Endothelial cell of umbilical vein (primary cell): Measurements from ENCODE around the gene PHACTR1.

Experiments
- CTCF ChIP-seq, 2 donors: IDR thresholded peaks; 1 replicate in 1 of 2; 2 replicates in 1 of 2; pipeline ENCODE4 v1.5.1; 2011; ENCODE audit warnings: low read length in 2 of 2, mild to moderate bottlenecking in 2 of 2, moderate library complexity in 2 of 2, control low read depth in 1 of 2, inconsistent platforms in 1 of 2, low read depth in 1 of 2; ENCODE audit not compliant: insufficient read depth in 1 of 2; ENCODE audit errors: extremely low read depth in 1 of 2
- EZH2 ChIP-seq: IDR thresholded peaks from 2 replicates; pipeline ENCODE4 v1.6.1; 2012; ENCODE audit warnings: borderline replicate concordance, low read depth, mild to moderate bottlenecking, moderate library complexity, low read length, inconsistent platforms; ENCODE audit not compliant: severe bottlenecking

DNA sequence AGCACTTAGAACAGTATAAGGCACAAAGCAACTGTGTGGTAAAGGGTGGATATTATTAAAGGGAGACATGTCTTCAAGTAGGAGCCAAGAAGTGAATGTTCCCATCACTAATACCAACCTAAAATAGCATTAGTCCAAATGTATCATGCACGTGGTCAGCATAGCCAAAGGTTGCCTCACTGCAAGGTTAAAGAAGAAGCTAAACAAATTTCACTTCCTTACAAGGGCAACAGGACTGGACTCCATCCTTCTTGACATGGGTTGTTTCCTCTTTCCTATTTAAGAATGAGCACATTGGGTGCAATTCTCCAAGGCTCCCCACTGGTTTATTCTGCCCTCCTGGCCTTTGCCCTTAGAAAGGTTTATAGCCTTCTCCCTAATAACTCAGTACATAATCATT lies 186.7 kb downstream of the PHACTR1 start:
- no peak for TF ChIP-seq CTCF (IDR thresholded peaks at IDR 0.05; ENCODE audit: extremely low read depth in 1 of 2, insufficient read depth in 1 of 2, low read depth in 1 of 2, low read length in 2 of 2)
- no peak for TF ChIP-seq EZH2
